CD14-positive monocyte (primary cell): ENCODE results near the gene NTRK2. TPM values are rescaled to one million over a fixed set of nuclear protein-coding genes. Genes with fewer than 3 reads are reported as not detected.

Source experiments
- DNase-seq, 3 donors: peaks; one replicate each; pipeline ENCODE4 v3.0.0-alpha.2; 2011 to 2022
- H2AFZ ChIP-seq: 2 replicates; pipeline ENCODE4 v1.6.0; 2012; ENCODE audit warnings: mild to moderate bottlenecking, low read depth, low read length, inconsistent platforms; ENCODE audit not compliant: insufficient read depth, poor library complexity, severe bottlenecking
- H3K27ac ChIP-seq, 2 donors: 1 replicate in 1 of 2; 2 replicates in 1 of 2; pipeline ENCODE4 v1.5.1; 2012 to 2013; ENCODE audit warnings: low read length in 2 of 2, control low read depth in 1 of 2, inconsistent platforms in 1 of 2, low read depth in 1 of 2, mild to moderate bottlenecking in 1 of 2
- H3K27me3 ChIP-seq, 2 donors: one replicate each; pipeline versions ENCODE4 v1.6.0 to v1.6.1; 2011 to 2013; ENCODE audit warnings: low read length in 2 of 2; ENCODE audit not compliant: control insufficient read depth in 2 of 2, insufficient read depth in 2 of 2
- H3K36me3 ChIP-seq, 2 donors: replicated peaks in 1 of 2; 1 replicate in 1 of 2; 2 replicates in 1 of 2; pipeline versions ENCODE4 v1.5.1 to v1.6.1; 2012 to 2013; ENCODE audit warnings: low read length in 2 of 2, control low read depth in 1 of 2, inconsistent platforms in 1 of 2, mild to moderate bottlenecking in 1 of 2; ENCODE audit not compliant: insufficient read depth in 2 of 2, control insufficient read depth in 1 of 2
- H3K4me1 ChIP-seq, 2 donors: 1 replicate in 1 of 2; 2 replicates in 1 of 2; pipeline versions ENCODE4 v1.5.1 to v1.6.1; 2012 to 2013; ENCODE audit warnings: low read length in 2 of 2, control low read depth in 1 of 2, inconsistent platforms in 1 of 2, mild to moderate bottlenecking in 1 of 2, moderate library complexity in 1 of 2; ENCODE audit not compliant: insufficient read depth in 2 of 2, control insufficient read depth in 1 of 2
- H3K4me2 ChIP-seq: replicated peaks from 2 replicates; pipeline ENCODE3; 2012; ENCODE audit warnings: low read length, moderate library complexity, mild to moderate bottlenecking; ENCODE audit not compliant: poor library complexity, severe bottlenecking; ENCODE audit errors: extremely low read depth
- H3K4me3 ChIP-seq, 3 experiments: fragments of 200-600 bp in 1 of 3; sonication (generic) in 1 of 3; replicated peaks in 1 of 3; 1 replicate in 2 of 3; 2 replicates in 1 of 3; pipeline ENCODE4 v1.5.1; 2011 to 2013; ENCODE audit warnings: low read length in 3 of 3, mild to moderate bottlenecking in 3 of 3, control low read depth in 2 of 3, low read depth in 2 of 3, inconsistent platforms in 1 of 3, moderate library complexity in 1 of 3
- H3K79me2 ChIP-seq: 2 replicates; pipeline ENCODE4 v1.6.0; 2012; ENCODE audit warnings: mild to moderate bottlenecking, control low read depth, inconsistent platforms, low read length, moderate library complexity; ENCODE audit not compliant: insufficient read depth
- H3K9ac ChIP-seq: 2 replicates; pipeline ENCODE4 v1.6.0; 2017; ENCODE audit warnings: low read length, mild to moderate bottlenecking; ENCODE audit not compliant: insufficient read depth, poor library complexity, severe bottlenecking
- H3K9me3 ChIP-seq, 2 donors: replicated peaks in 1 of 2; 1 replicate in 1 of 2; 2 replicates in 1 of 2; pipeline versions ENCODE4 v1.5.1 to v1.6.1; 2012 to 2013; ENCODE audit warnings: low read length in 2 of 2, control low read depth in 1 of 2; ENCODE audit not compliant: control insufficient read depth in 1 of 2, insufficient read depth in 1 of 2
- H4K20me1 ChIP-seq: 2 replicates; pipeline ENCODE4 v1.6.0; 2012; ENCODE audit warnings: mild to moderate bottlenecking, low read length, control low read depth, moderate library complexity; ENCODE audit not compliant: insufficient read depth
- H3K27ac Mint-ChIP-seq, 7 donors: one replicate each; pipeline ENCODE4 v1.8.0; 2020; ENCODE audit warnings: mild to moderate bottlenecking in 7 of 7, mixed read lengths in 7 of 7, moderate library complexity in 6 of 7, inconsistent platforms in 2 of 7
- H3K27me3 Mint-ChIP-seq, 3 donors: one replicate each; pipeline ENCODE4 v1.8.0; 2021 to 2022; ENCODE audit warnings: low read depth in 3 of 3, mild to moderate bottlenecking in 3 of 3, mixed read lengths in 3 of 3, moderate library complexity in 3 of 3, inconsistent platforms in 1 of 3
- H3K36me3 Mint-ChIP-seq, 2 donors: one replicate each; pipeline ENCODE4 v1.8.0; 2020; ENCODE audit warnings: mixed read lengths in 2 of 2, inconsistent platforms in 1 of 2, mild to moderate bottlenecking in 1 of 2
- H3K4me1 Mint-ChIP-seq: one replicate; pipeline ENCODE4 v1.8.0; 2020; ENCODE audit warnings: mild to moderate bottlenecking, mixed read lengths
- H3K4me3 Mint-ChIP-seq, 2 donors: one replicate each; pipeline ENCODE4 v1.8.0; 2020; ENCODE audit warnings: mild to moderate bottlenecking in 2 of 2, mixed read lengths in 2 of 2, moderate library complexity in 1 of 2
- H3K9me3 Mint-ChIP-seq, 7 donors: one replicate each; pipeline ENCODE4 v1.8.0; 2020 to 2022; ENCODE audit warnings: mixed read lengths in 7 of 7, mild to moderate bottlenecking in 6 of 7, moderate library complexity in 6 of 7, inconsistent platforms in 2 of 7
- CTCF ChIP-seq: fragments of 200-600 bp; IDR thresholded peaks from one replicate; pipeline ENCODE4 v1.8.0; 2022; ENCODE audit warnings: antibody characterized with exemption, mild to moderate bottlenecking
- WGBS: methylation state at CpG from one replicate; pipeline ENCODE4 v1.1.5; 2013; ENCODE audit warnings: missing lambda C conversion rate; ENCODE audit not compliant: insufficient coverage; 5-methylcytosine and 5-hydroxymethylcytosine counted together
- intact Hi-C, 2 donors: fragments of 100-400 bp; cut with micrococcal nuclease; formaldehyde crosslinking; loops; one replicate each; pipeline versions ENCODE4 v1.15.0 to v1.15.1; 2023
- polyA plus RNA-seq, 3 donors: library from polyadenylated mRNA; depleted of rRNA in 1 of 3; unstranded in 2 of 3; stranded (reverse) in 1 of 3; fragments of 300-500 nt in 2 of 3; fragments of >200 nt in 1 of 3; fragmentation: Illumina TruSeq in 2 of 3; gene quantifications; 1 replicate in 2 of 3; 2 replicates in 1 of 3; pipeline ENCODE4 v1.2.3, GENCODE V29; 2012 to 2021

The NTRK2 gene
- polyA plus RNA-seq, 3 donors, result not detected

GRCh38 chr9:85009251-85009650, 339.7 kb downstream of the NTRK2 start:
- no peaks in the 10 kb centered on the region for H3K36me3 ChIP-seq
- no peaks in the 10 kb centered on the region for H3K27me3 Mint-ChIP-seq
- no peak for DNase-seq
- H3K36me3 Mint-ChIP-seq, result no peaks in the 10 kb centered on the region
- no peaks in the 10 kb centered on the region for H3K4me1 Mint-ChIP-seq
- no peaks in the 10 kb centered on the region for H3K4me1 ChIP-seq
- intact Hi-C loops, result no loop called here
- H3K9me3 ChIP-seq, result no peaks in the 10 kb centered on the region
- no peaks in the 10 kb centered on the region for H3K27me3 ChIP-seq
- no peaks in the 10 kb centered on the region for H3K79me2 ChIP-seq
- no peaks in the 10 kb centered on the region for H4K20me1 ChIP-seq
- no peak for TF ChIP-seq CTCF
- 40% methylated on average over 1 of the region's 1 CpG for WGBS
- H3K4me3 Mint-ChIP-seq, result no peak overlapping the region
- peaks cover 0 to 6% (median 2%) of the 10 kb centered on the region in 7 donors for H3K9me3 Mint-ChIP-seq
- no peak overlapping the region for H2AFZ ChIP-seq
- no peak overlapping the region for H3K4me3 ChIP-seq
- H3K4me2 ChIP-seq, result no peak overlapping the region
- H3K27ac Mint-ChIP-seq, result no peak overlapping the region
- no peak overlapping the region for H3K27ac ChIP-seq
- H3K9ac ChIP-seq, result no peak overlapping the region

- Histone ChIP-seq H3K27me3 (no peaks in the 10 kb centered on the region), H3K9ac (no peak overlapping the region), H2AFZ (no peak overlapping the region), H3K9me3 (no peaks in the 10 kb centered on the region), H3K27ac (no peak overlapping the region), H3K4me2 (no peak overlapping the region), H3K36me3 (no peaks in the 10 kb centered on the region), H3K79me2 (no peaks in the 10 kb centered on the region), H3K4me1 (no peaks in the 10 kb centered on the region), H3K4me3 (no peak overlapping the region), H4K20me1 (no peaks in the 10 kb centered on the region)
- Mint-ChIP-seq H3K4me3 (no peak overlapping the region), H3K9me3 (peaks cover 0 to 6% (median 2%) of the 10 kb centered on the region in 7 donors), H3K36me3 (no peaks in the 10 kb centered on the region), H3K4me1 (no peaks in the 10 kb centered on the region), H3K27ac (no peak overlapping the region), H3K27me3 (no peaks in the 10 kb centered on the region)
- WGBS, result no CpG with 5 or more reads among the region's 1 CpG
- intact Hi-C loops, result loop anchor here in 1 of 2 donors (10.0 kb wide), 1 partner anchor 59 kb away; no protein-coding TSS in a partner anchor
- TF ChIP-seq CTCF, result no peak
- DNase-seq, result no peak
These were observed 344.2 kb downstream of the NTRK2 start for GRCh38 chr9:85013703-85014102.
